ENCODE data around the gene SFXN5.

SFXN5 gene

DNA sequence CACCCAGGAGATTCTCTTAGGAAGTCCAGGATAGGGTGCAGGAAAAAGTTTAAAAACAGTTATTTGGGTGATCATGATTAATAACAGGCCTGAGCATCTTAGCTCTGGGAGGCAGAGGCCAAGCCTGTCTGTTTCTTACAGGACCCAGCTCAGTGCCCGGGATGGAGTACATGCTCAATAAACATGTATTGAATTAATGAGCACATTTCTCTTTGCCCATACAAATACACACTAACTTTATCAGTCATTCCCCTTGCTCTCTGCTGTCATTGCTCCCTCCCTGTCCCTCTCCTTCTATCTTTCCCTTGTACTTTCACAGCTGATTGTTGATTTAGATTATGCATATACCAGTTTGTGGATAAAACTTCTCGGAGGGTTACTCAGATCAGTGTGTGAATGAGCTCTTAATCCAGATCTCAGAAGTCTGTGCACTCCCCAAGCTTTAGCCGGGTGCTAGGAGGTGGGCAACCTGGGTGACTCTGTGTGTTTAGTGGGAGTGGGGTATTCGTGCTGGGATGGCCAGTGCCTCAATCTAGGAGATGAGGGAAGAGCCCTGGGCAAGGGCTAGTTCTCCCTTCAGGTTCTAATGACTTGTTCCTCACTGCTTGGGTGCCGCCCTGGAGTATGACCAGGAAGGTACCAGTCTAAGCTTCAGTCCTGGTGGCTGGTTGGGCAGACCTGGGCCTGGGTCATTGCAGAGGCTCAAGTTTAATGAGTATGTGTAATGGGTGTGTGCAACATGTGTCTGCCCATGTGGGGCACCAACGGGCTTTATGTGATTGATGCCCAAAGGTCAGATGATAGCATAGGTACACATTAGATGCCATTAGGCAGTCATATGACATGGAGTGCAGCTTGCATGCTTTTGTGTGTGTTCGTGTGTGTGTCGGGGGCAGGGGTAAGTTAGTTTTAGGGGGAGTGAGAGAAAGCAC is 143.6 kb downstream of the SFXN5 start:
- no peak overlapping the region for H3K27ac Mint-ChIP-seq
- H3K27me3 Mint-ChIP-seq: peaks cover 16% of the 10 kb centered on the region
- peaks cover 5% of the 10 kb centered on the region for H3K4me1 Mint-ChIP-seq (ENCODE audit: low read depth)
- no peak overlapping the region for H3K4me3 Mint-ChIP-seq
- H3K36me3 Mint-ChIP-seq: no peaks in the 10 kb centered on the region
- no peaks in the 10 kb centered on the region for H3K9me3 Mint-ChIP-seq (ENCODE audit: low read depth)

DNA sequence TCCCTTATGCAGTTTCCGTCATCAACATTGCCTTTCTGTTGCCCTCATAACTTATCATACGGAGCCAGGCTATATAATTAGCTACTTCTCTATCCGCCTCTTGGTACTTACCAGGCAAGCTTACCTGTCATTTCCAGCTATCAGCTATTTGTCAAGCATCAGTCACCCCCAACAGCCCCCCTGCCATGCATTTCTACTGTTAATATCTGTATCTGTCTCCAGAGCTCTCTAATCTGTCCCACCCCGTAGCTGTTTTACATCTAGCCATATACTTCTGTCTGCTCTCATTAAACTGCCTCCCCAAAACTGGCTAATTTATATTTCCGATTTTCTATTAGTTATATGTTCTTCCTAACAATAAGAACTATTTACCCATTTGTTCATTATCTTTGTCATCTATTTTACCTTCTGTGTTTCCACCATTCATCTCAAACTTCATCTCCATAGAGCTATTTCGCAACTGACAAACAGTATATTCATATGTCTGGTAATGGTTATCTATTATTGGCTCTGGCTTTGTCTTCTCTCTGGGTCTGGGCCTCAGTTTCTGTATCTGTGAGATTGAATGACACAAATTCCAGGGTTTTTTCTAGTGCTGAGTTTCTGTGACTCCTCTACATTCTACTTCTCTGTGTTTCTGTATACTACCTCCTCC is 144.6 kb downstream of the SFXN5 start:
- Mint-ChIP-seq H3K4me3 (no peak overlapping the region), H3K9me3 (ENCODE audit: low read depth) (no peaks in the 10 kb centered on the region), H3K36me3 (no peaks in the 10 kb centered on the region), H3K4me1 (ENCODE audit: low read depth) (peaks cover 5% of the 10 kb centered on the region), H3K27me3 (peaks cover 23% of the 10 kb centered on the region), H3K27ac (no peak overlapping the region)

- Mint-ChIP-seq H3K4me3 (no peak overlapping the region), H3K36me3 (no peaks in the 10 kb centered on the region), H3K27me3 (peaks cover 29% of the 10 kb centered on the region), H3K9me3 (ENCODE audit: low read depth) (no peaks in the 10 kb centered on the region), H3K27ac (no peak overlapping the region), H3K4me1 (ENCODE audit: low read depth) (peaks cover 5% of the 10 kb centered on the region)
These were observed 145.1 kb downstream of the SFXN5 start for GRCh38 chr2:72926368-72926767.

- Mint-ChIP-seq H3K4me1 (ENCODE audit: low read depth) (peaks cover 6% of the 10 kb centered on the region), H3K36me3 (no peaks in the 10 kb centered on the region), H3K4me3 (no peak overlapping the region), H3K27ac (no peak overlapping the region), H3K27me3 (peaks cover 30% of the 10 kb centered on the region), H3K9me3 (ENCODE audit: low read depth) (no peaks in the 10 kb centered on the region)
These were observed 146.1 kb downstream of the SFXN5 start for GRCh38 chr2:72925328-72925943.

DNA sequence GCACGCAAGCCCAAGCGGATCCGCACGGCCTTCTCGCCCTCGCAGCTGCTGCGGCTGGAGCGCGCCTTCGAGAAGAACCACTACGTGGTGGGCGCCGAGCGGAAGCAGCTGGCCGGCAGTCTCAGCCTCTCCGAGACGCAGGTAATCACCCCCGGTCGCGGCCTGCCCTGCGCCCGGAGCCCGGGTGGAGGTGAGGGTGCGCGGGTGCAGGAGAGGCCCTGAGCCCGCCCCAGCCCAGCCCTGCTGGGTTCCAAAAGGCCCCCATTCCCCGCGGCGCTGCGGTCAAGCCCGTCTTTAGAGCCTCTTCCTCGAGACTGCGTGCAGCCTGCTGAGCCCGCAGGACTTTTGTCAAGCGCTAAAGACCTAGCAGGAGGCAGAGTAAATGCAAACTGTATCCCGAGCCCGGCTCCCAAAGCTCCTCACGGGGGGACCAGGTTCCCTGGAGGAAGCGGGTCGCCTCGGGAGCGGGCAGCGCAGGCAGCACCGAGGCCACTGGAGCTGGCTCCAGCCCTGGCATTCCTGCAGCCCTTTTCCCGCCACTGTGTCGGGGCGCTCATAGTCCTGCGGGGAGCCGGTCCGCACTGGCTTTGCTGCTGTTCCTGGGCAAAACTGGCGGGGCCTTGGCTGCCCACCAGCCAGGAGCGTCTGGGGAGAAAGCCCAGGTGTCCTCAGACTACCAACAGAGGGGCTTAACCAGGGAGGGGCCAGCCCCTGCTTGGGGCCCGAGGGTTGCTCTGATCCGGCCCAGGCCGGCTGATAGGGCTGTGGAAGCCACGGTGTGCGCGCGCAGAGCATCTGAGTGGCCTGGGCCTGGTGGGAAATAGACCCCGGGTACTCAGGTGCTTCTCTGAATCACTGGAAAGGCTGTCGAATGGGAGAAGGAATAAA is 146.9 kb downstream of the SFXN5 start:
- Mint-ChIP-seq H3K36me3 (no peaks in the 10 kb centered on the region), H3K9me3 (ENCODE audit: low read depth) (no peaks in the 10 kb centered on the region), H3K27me3 (peaks cover 32% of the 10 kb centered on the region), H3K27ac (no peak overlapping the region), H3K4me1 (ENCODE audit: low read depth) (peaks cover 9% of the 10 kb centered on the region), H3K4me3 (no peak overlapping the region)

GRCh38 chr2:72923833-72924352 is 147.6 kb downstream of the SFXN5 start:
- H3K4me1 Mint-ChIP-seq (ENCODE audit: low read depth): peaks cover 16% of the 10 kb centered on the region
- peaks cover 36% of the 10 kb centered on the region for H3K27me3 Mint-ChIP-seq
- peak overlapping the region; percentile 28 for H3K4me3 Mint-ChIP-seq
- H3K27ac Mint-ChIP-seq: no peak overlapping the region
- no peaks in the 10 kb centered on the region for H3K9me3 Mint-ChIP-seq (ENCODE audit: low read depth)
- H3K36me3 Mint-ChIP-seq: no peaks in the 10 kb centered on the region

DNA sequence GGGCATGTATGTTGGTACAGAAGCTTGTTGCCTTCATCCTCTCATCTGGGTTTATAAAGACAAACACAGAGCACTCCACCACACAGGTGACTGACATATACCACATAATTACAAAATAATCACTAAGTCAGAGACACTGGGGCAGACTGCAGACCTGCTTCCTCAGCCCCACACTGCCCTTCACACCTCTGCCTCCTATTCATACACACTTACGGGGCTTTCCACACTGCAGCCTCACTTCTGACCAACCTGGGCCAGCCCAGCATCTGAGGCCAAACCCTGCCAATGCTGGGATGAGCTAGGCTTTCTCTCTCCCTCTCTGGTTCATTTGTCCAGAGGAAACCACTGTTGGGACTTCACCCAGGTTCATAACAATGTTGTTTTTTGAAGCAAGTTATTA is 149.7 kb downstream of the SFXN5 start:
- Mint-ChIP-seq H3K4me3 (no peak overlapping the region), H3K27me3 (peaks cover 39% of the 10 kb centered on the region), H3K27ac (no peak overlapping the region), H3K9me3 (ENCODE audit: low read depth) (no peaks in the 10 kb centered on the region), H3K36me3 (no peaks in the 10 kb centered on the region), H3K4me1 (ENCODE audit: low read depth) (peaks cover 23% of the 10 kb centered on the region)

GRCh38 chr2:72921088-72921851 is 150.2 kb downstream of the SFXN5 start:
- peaks cover 40% of the 10 kb centered on the region for H3K27me3 Mint-ChIP-seq
- no peak overlapping the region for H3K27ac Mint-ChIP-seq
- no peaks in the 10 kb centered on the region for H3K9me3 Mint-ChIP-seq (ENCODE audit: low read depth)
- H3K36me3 Mint-ChIP-seq: no peaks in the 10 kb centered on the region
- H3K4me1 Mint-ChIP-seq (ENCODE audit: low read depth): peaks cover 24% of the 10 kb centered on the region
- H3K4me3 Mint-ChIP-seq: no peak overlapping the region

GRCh38 chr2:72920318-72921087 is 151.0 kb downstream of the SFXN5 start:
- Mint-ChIP-seq H3K27me3 (peaks cover 37% of the 10 kb centered on the region), H3K27ac (no peak overlapping the region), H3K4me3 (peak overlapping the region; percentile 67), H3K9me3 (ENCODE audit: low read depth) (no peaks in the 10 kb centered on the region), H3K36me3 (no peaks in the 10 kb centered on the region), H3K4me1 (ENCODE audit: low read depth) (peaks cover 26% of the 10 kb centered on the region)

DNA sequence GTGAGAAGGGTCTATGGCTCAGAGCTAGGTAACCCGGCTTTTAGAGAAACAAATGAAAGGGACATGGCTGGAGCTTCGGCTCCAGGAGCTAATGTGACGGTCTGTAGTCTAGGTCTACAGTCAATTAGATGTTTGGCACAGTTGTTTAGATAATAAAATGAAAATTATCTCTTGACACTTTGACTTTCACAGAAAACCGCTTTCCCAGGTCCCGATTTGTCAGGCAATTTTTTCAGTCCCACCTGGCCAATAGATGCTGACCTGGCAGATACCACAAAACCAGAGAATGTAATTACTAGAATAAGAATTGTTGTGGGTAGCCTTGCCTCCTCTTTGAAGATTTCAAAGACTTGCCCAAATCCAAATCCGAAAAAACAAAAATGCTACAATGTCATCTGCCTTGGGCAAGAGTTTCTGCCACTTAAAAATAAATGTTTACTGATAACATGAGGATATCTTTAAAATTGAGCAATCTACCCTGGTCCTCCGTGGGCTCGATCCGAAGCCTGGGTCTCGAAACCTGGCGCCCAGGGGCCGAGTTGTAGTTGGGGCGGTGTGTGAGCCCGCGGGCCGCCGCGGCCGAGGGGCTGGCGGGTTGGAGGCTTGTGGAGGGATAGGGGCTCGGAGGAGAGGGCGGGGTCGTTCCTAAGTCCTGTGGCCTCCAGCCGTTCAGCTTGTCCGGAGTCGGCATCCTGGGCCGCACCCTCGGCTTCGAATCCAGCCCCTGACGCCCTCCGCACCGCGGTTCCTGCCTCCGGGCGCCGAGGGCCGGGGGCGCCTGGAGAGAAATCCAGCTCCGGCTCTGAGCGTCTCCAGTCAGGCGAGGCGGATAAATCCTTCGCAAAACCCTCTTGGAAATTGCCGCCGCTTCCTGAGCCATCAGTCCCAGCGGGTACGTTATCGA is 151.8 kb downstream of the SFXN5 start:
- Mint-ChIP-seq H3K27ac (no peak overlapping the region), H3K4me1 (ENCODE audit: low read depth) (peaks cover 35% of the 10 kb centered on the region), H3K36me3 (no peaks in the 10 kb centered on the region), H3K27me3 (peaks cover 44% of the 10 kb centered on the region), H3K4me3 (peak overlapping the region; percentile 22), H3K9me3 (ENCODE audit: low read depth) (no peaks in the 10 kb centered on the region)

- Mint-ChIP-seq H3K27ac (no peak overlapping the region), H3K36me3 (no peaks in the 10 kb centered on the region), H3K4me3 (peak overlapping the region; percentile 80), H3K9me3 (ENCODE audit: low read depth) (no peaks in the 10 kb centered on the region), H3K4me1 (ENCODE audit: low read depth) (peaks cover 34% of the 10 kb centered on the region), H3K27me3 (peaks cover 50% of the 10 kb centered on the region)
These were observed 153.5 kb downstream of the SFXN5 start for GRCh38 chr2:72917877-72918553.

All from activated naive CD8-positive, alpha-beta T cell (primary cell).